SH-SY5Y (cell line): Measurements from ENCODE around the gene DNAH10.

Experiments used
- GATA2 ChIP-seq: IDR thresholded peaks from 2 replicates; pipeline ENCODE4 v1.6.1; 2011; ENCODE audit warnings: mild to moderate bottlenecking, low read depth, low read length
- GATA3 ChIP-seq: IDR thresholded peaks from 2 replicates; pipeline ENCODE4 v1.6.1; 2011; ENCODE audit warnings: low read depth, mild to moderate bottlenecking, low read length, moderate library complexity

Gene DNAH10

DNA sequence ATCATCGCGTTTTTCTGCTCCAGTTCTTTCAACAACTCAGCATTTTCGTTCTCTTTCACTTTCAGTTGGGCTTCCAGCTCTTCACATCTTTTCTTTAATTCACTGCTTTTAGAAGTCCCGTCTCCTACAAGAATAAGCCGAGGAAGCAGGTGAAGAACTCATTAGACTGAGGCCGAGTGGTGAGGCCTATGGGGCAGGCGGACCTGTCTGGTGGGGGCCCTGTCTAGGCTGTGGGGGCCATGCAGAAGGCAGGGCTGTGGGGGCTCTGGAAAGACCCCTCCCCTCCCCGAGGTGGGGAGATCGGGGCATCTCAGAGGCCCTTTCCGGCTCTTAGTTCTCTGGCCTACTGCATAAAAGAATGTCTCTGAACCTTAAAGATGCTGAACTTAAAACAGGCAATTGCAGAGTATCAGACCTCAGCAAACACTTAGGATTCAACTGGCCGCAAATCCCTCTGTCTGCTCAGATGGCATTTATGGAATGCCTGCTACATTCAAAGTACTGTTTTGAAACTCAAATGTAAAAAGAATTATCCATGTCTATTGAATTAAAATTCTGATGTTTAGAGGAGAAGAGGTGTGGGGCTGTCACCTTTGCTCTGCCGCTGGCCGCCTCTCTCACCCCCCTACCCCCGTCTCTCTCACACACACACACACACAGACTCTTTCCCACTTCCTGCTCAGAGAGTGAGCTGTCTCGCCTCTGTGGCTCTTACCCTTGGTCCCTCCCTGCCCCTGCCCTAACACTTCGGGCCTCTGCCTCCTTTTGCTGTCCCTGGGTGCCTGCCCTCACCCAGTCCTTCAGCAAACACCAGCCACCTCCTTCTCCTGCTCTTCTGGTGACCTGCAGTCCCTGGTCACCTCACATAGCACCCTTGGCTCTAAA, 175.8 kb downstream of the DNAH10 start:
- TF ChIP-seq GATA2 (no peak), GATA3 (no peak)

DNA sequence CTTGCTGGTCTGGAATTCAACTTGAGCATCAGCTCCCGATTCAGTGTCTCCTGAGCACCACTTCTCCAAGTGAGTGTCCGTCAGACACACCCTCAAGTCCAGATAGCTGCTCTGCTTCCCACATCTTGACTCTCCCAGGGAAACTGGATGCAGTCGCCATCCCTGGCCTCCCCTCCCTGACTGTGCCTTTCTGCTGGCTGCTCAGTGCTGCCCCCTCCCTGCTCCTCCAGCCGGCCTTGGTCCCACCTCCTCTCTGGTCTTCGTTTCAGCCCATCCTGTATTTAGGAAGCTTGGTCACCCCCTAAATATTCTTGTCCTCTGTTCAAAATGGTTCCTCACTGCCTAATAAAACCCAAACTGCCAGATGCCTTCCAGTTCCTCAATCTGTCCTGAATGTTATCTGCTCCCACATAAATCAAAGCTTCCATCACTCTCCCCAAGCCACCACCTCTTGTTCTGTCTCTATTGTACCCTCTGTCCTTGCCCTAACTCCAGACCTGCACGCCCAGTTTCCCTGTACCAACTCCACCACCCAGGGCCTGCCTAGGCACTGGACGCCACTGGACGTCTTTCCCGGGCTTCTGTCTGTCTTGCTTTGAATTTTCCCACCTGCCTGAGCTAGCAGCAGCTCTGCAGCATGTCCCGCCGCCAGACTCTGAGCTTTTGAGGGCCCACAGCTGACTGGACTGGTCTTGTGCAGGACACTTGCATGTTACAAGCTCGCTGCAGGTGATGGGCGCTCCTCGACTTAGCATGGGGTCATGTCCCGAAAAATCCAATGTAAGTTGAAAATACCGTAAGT, 176.8 kb downstream of the DNAH10 start:
- TF ChIP-seq GATA2 (no peak), GATA3 (no peak)

GRCh38 chr12:123939716-123940626, 177.9 kb downstream of the DNAH10 start:
- no peak for TF ChIP-seq GATA3
- TF ChIP-seq GATA2, result no peak

- TF ChIP-seq GATA3 (no peak), GATA2 (no peak)
Observed at GRCh38 chr12:123940627-123940966, 178.5 kb downstream of the DNAH10 start.

DNA sequence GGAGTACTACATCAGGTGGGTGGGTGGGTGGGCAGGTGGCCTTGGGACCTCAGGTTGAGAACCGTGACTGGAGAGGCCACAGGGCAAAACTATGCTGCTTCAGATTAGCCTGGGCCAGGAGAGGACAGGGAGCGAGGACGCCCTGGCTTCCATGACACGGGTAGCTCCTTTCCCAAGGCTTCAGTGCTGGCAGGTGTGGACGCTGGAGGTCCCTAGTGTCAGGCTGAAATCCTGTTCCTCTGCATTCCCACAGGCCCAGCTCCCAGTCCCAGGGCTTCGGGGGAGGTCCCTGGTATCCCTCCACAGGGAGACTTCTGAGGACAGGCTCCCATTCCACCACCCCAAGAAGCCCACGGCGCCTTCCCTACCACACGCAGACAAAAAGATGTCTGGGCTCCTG, 178.9 kb downstream of the DNAH10 start:
- TF ChIP-seq GATA3 (no peak), GATA2 (no peak)

GRCh38 chr12:123941624-123942237, 179.6 kb downstream of the DNAH10 start:
- TF ChIP-seq GATA2, result no peak
- no peak for TF ChIP-seq GATA3

- TF ChIP-seq GATA3, result no peak
- TF ChIP-seq GATA2, result no peak
Observed at GRCh38 chr12:123942238-123942653, 180.1 kb downstream of the DNAH10 start.

DNA sequence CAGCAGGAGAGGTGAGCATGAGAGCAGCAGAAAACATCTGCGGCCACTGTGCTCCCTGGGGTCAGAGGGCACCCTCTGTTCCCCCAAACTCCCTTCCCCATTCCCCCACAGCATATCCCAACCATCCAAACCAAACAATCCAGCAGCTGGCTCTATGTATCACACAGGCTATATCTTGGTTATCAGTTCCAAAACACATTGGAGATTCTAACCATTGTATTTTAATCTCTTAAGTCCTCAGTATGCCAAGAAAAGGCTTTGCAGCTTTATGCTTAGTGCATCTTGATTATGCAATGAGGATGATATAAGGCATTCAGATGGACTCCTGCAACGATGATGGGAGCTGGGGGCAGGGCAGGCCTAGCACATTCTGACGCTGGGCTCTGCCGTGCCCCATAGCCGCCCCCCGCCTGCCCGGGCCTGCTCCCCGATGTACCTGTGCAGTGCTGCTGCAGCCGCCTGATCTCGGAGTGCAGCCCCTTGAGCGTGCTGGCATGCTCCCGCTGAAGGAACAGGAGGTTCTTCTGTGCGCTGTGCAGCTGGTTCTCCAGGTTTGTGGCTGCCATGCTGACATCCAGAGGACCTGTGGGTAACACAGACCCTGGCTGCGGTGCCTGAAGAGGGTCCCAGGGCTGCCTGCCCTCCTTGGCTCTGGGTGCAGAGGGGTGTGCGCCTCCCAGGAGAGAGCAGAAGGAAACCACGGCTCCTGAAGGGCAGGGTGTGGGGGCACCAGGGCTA, 181.0 kb downstream of the DNAH10 start:
- TF ChIP-seq GATA3, result no peak
- no peak for TF ChIP-seq GATA2

DNA sequence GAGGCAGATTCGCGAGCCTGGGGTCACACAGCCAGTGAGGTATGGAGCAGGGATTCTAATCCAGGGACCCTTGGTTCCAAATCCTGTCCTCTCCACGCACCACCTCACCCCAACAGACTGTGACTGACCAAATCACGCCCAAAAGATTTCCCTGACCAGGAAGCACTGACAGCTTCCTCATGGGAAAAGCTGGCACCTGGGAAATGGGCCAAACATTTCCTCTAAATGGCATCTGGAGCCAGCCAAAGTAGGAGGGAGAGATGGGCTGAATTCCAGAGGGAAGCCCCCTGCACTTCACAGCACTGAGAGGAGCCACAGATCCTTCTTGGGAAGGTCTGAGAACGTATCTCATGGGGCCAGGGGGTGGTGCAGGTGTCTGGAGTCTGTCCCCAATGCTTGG, 181.7 kb downstream of the DNAH10 start:
- no peak for TF ChIP-seq GATA3

GRCh38 chr12:123944696-123945095, 182.6 kb downstream of the DNAH10 start:
- TF ChIP-seq GATA2, result no peak
- TF ChIP-seq GATA3, result no peak

DNA sequence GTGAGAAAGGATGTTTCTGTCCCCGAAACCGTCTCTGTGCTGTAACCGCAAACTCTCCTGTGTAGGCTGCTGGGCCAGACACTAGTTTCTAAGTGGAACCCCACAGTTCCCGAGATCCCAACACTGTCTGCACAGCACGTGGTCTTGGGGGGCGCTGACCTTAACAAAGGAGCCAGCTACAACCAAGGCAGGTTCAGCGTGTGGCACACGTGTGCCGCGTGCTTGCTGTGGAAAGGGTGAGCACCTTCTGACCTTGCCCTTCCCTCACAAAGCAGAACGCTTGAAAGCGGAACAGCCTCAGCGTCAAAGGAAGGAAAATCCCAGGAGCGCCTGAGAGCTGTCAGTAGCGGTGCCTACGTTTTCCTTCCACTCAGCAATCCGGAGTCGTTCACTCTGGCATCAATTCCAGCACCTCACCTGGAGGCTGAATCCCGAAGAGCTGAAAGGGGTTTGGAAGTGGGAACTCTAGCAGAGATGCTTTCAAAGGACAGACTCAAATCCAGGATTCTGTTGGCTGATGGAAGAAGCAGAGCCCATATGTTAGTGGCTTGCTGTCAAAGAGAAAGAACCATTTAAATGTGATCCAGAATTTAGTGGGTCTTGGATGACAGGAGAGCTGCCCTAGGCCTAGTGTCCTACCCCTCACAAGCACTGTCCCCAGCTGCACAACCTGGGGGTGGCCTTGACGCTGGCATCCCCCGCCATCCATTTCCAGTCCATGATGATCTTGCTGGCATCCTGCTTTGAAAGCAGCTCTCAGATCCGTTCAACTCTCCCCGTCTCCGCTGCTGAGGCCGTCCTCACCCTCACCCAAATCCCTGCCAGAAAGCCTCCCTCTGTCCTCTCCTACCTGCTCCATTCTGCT, 183.4 kb downstream of the DNAH10 start:
- TF ChIP-seq GATA2 (no peak), GATA3 (no peak)

- TF ChIP-seq GATA2 (no peak), GATA3 (no peak)
Observed at GRCh38 chr12:123946152-123946515, 184.0 kb downstream of the DNAH10 start.

DNA sequence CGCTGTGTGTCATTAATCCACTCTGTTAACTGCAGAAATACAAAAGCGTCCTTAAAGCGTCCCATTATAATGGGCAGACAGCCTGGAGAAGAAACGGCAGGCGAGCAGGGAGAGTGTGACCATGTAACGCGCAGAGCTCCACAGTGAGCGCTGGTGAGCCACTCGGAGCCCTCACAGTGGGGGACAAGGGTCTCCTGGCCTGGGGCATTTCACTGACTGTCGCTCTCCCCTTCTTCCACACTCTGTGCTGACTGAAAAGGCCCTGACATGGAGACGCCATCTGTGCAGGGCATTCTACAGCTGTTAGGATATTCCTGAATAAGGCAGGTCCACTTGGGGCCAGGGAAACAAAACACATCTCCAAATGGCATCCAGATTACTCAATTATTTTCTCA, 186.3 kb downstream of the DNAH10 start:
- TF ChIP-seq GATA3 (no peak), GATA2 (no peak)
